IMR-90 (cell line): Measurements from ENCODE around the gene CLEC5A.
"Not testable (repeated sequence)": the region's sequence is repeated elsewhere in the genome, so short reads cannot be mapped to it uniquely, and the experiment has no call there.

Source experiments
- BHLHE40 ChIP-seq: fragments of 150-350 bp; IDR thresholded peaks from 2 replicates; pipeline ENCODE4 v1.6.1; 2016; ENCODE audit warnings: mild to moderate bottlenecking, low read depth, low read length
- CEBPB ChIP-seq: IDR thresholded peaks from 2 replicates; pipeline ENCODE4 v1.6.1; 2012; ENCODE audit warnings: low read depth, low read length, improper control_type of control experiment
- CTCF ChIP-seq: conservative IDR thresholded peaks from 2 replicates; pipeline ENCODE4 v1.5.1; 2012; ENCODE audit warnings: mild to moderate bottlenecking, low read depth, low read length, improper control_type of control experiment
- FOS ChIP-seq: fragments of 150-350 bp; IDR thresholded peaks from 2 replicates; pipeline ENCODE4 v1.6.1; 2016; ENCODE audit warnings: low read depth, low read length
- MAFK ChIP-seq: IDR thresholded peaks from 2 replicates; pipeline ENCODE4 v1.6.1; 2012; ENCODE audit warnings: low read depth, low read length, improper control_type of control experiment
- MAZ ChIP-seq: IDR thresholded peaks from 2 replicates; pipeline ENCODE4 v1.6.1; 2012; ENCODE audit warnings: low read depth, mild to moderate bottlenecking, low read length, improper control_type of control experiment, moderate library complexity, borderline replicate concordance
- POLR2A ChIP-seq: IDR thresholded peaks from 2 replicates; pipeline ENCODE4 v1.6.1; 2012; ENCODE audit warnings: mild to moderate bottlenecking, low read depth, low read length
- RAD21 ChIP-seq: IDR thresholded peaks from 2 replicates; pipeline ENCODE4 v1.6.1; 2012; ENCODE audit warnings: low read length, improper control_type of control experiment
- RCOR1 ChIP-seq: IDR thresholded peaks from 2 replicates; pipeline ENCODE4 v1.6.1; 2012; ENCODE audit warnings: mild to moderate bottlenecking, low read length, improper control_type of control experiment; ENCODE audit not compliant: insufficient replicate concordance
- RFX5 ChIP-seq: IDR thresholded peaks from 2 replicates; pipeline ENCODE4 v1.8.0; 2012; ENCODE audit warnings: low read depth, mild to moderate bottlenecking, low read length, moderate library complexity
- SMC3 ChIP-seq: fragments of 150-350 bp; IDR thresholded peaks from 2 replicates; pipeline ENCODE4 v1.6.1; 2016; ENCODE audit warnings: low read depth, mild to moderate bottlenecking, antibody characterized with exemption, low read length, moderate library complexity
- TF ChIP-seq, protein P1 (sequence below): fragments of 150-350 bp; IDR thresholded peaks from 2 replicates; pipeline ENCODE4 v1.6.1; 2017; ENCODE audit warnings: mild to moderate bottlenecking, antibody characterized with exemption, low read length, low read depth
- TF ChIP-seq, protein P2 (sequence below): fragments of 150-350 bp; IDR thresholded peaks from 2 replicates; pipeline ENCODE4 v1.6.1; 2016; ENCODE audit warnings: low read depth, mild to moderate bottlenecking, low read length, moderate library complexity, borderline replicate concordance

GRCh38 chr7:141985926-141986325 lies 39.2 kb upstream of the CLEC5A start:
- TF ChIP-seq RFX5, CTCF, CEBPB, RAD21, POLR2A, RCOR1, BHLHE40, SMC3, FOS, MAFK, MAZ: not testable (repeated sequence)
- TF ChIP-seq, protein P1, sequence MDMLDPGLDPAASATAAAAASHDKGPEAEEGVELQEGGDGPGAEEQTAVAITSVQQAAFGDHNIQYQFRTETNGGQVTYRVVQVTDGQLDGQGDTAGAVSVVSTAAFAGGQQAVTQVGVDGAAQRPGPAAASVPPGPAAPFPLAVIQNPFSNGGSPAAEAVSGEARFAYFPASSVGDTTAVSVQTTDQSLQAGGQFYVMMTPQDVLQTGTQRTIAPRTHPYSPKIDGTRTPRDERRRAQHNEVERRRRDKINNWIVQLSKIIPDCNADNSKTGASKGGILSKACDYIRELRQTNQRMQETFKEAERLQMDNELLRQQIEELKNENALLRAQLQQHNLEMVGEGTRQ, result not testable (repeated sequence)
- TF ChIP-seq, protein P2, sequence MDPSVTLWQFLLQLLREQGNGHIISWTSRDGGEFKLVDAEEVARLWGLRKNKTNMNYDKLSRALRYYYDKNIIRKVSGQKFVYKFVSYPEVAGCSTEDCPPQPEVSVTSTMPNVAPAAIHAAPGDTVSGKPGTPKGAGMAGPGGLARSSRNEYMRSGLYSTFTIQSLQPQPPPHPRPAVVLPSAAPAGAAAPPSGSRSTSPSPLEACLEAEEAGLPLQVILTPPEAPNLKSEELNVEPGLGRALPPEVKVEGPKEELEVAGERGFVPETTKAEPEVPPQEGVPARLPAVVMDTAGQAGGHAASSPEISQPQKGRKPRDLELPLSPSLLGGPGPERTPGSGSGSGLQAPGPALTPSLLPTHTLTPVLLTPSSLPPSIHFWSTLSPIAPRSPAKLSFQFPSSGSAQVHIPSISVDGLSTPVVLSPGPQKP, result not testable (repeated sequence)
